H9 (cell line): ENCODE results near the gene ANKRD65. TPM values are rescaled to one million over a fixed set of nuclear protein-coding genes. Genes with fewer than 3 reads are reported as not detected.

Experiments used
- DNase-seq: peaks from one replicate; pipeline ENCODE4 v3.0.0-alpha.2; 2017
- H2AFZ ChIP-seq: one replicate; pipeline ENCODE4 v1.6.1; 2013; ENCODE audit warnings: mild to moderate bottlenecking, low read length, control low read depth, moderate library complexity
- H2AK5ac ChIP-seq: 2 replicates; pipeline ENCODE4 v1.6.1; 2013; ENCODE audit warnings: low read length, control low read depth, mixed read lengths; ENCODE audit not compliant: insufficient read length
- H2BK120ac ChIP-seq: one replicate; pipeline ENCODE4 v1.6.1; 2013; ENCODE audit warnings: low read depth, mild to moderate bottlenecking, low read length, control low read depth, inconsistent platforms; ENCODE audit not compliant: poor library complexity, severe bottlenecking
- H2BK12ac ChIP-seq: 2 replicates; pipeline ENCODE4 v1.6.1; 2013; ENCODE audit warnings: low read length, control low read depth, mixed read lengths, low read depth; ENCODE audit not compliant: insufficient read length
- H2BK15ac ChIP-seq: 2 replicates; pipeline ENCODE4 v1.6.1; 2013; ENCODE audit warnings: low read depth, low read length, control low read depth
- H2BK20ac ChIP-seq: one replicate; pipeline ENCODE4 v1.6.1; 2013; ENCODE audit warnings: low read depth, mild to moderate bottlenecking, low read length, control low read depth, inconsistent platforms; ENCODE audit not compliant: poor library complexity, severe bottlenecking
- H2BK5ac ChIP-seq: 2 replicates; pipeline ENCODE4 v1.6.1; 2013; ENCODE audit warnings: low read length, control low read depth, mixed read lengths; ENCODE audit not compliant: insufficient read length
- H3K14ac ChIP-seq: 2 replicates; pipeline ENCODE4 v1.6.1; 2013; ENCODE audit warnings: low read length, control low read depth; ENCODE audit not compliant: insufficient read depth
- H3K18ac ChIP-seq: 2 replicates; pipeline ENCODE4 v1.6.1; 2013; ENCODE audit warnings: low read depth, mild to moderate bottlenecking, mixed read lengths, low read length, control low read depth; ENCODE audit not compliant: insufficient read length
- H3K23ac ChIP-seq: 2 replicates; pipeline ENCODE4 v1.6.1; 2013; ENCODE audit warnings: low read length, control low read depth, mixed read lengths, low read depth; ENCODE audit not compliant: insufficient read length
- H3K23me2 ChIP-seq: 2 replicates; pipeline ENCODE4 v1.6.1; 2013; ENCODE audit warnings: low read depth, mild to moderate bottlenecking, mixed read lengths, low read length, control low read depth; ENCODE audit not compliant: insufficient read length, poor library complexity, severe bottlenecking
- H3K27ac ChIP-seq: 2 replicates; pipeline ENCODE4 v1.5.1; 2013; ENCODE audit warnings: low read length, control low read depth, mixed read lengths, low read depth; ENCODE audit not compliant: insufficient read length
- H3K27me3 ChIP-seq: 2 replicates; pipeline ENCODE4 v1.6.1; 2013; ENCODE audit warnings: low read length, control low read depth, inconsistent platforms; ENCODE audit not compliant: insufficient read depth
- H3K4ac ChIP-seq: 2 replicates; pipeline ENCODE4 v1.6.1; 2013; ENCODE audit warnings: low read depth, mild to moderate bottlenecking, control low read depth, inconsistent platforms, low read length, moderate library complexity
- H3K4me1 ChIP-seq: 2 replicates; pipeline ENCODE4 v1.6.1; 2013; ENCODE audit warnings: low read length, control low read depth, inconsistent platforms; ENCODE audit not compliant: insufficient read depth
- H3K4me2 ChIP-seq: 2 replicates; pipeline ENCODE4 v1.6.1; 2013; ENCODE audit warnings: low read length, control low read depth, mixed read lengths; ENCODE audit not compliant: insufficient read length, insufficient read depth
- H3K56ac ChIP-seq: 2 replicates; pipeline ENCODE4 v1.6.1; 2013; ENCODE audit warnings: low read depth, mild to moderate bottlenecking, mixed read lengths, low read length, control low read depth; ENCODE audit not compliant: insufficient read length
- H3K79me1 ChIP-seq: 2 replicates; pipeline ENCODE4 v1.6.1; 2013; ENCODE audit warnings: low read depth, mild to moderate bottlenecking, moderate library complexity, low read length, control low read depth, inconsistent platforms; ENCODE audit not compliant: insufficient read depth, poor library complexity, severe bottlenecking
- H3K79me2 ChIP-seq: 2 replicates; pipeline ENCODE4 v1.6.1; 2013; ENCODE audit warnings: low read length, control low read depth, inconsistent platforms; ENCODE audit not compliant: insufficient read depth
- H3K9ac ChIP-seq: 2 replicates; pipeline ENCODE4 v1.6.1; 2013; ENCODE audit warnings: low read length, control low read depth, mixed read lengths; ENCODE audit not compliant: insufficient read length; ENCODE audit errors: extremely low read depth
- H3K9me3 ChIP-seq: one replicate; pipeline ENCODE4 v1.6.1; 2013; ENCODE audit warnings: low read depth, low read length, inconsistent platforms; ENCODE audit not compliant: control insufficient read depth
- H3T11ph ChIP-seq: one replicate; pipeline ENCODE4 v1.6.1; 2013; ENCODE audit warnings: mild to moderate bottlenecking, low read length, control low read depth, inconsistent platforms
- H4K20me1 ChIP-seq: one replicate; pipeline ENCODE4 v1.6.1; 2013; ENCODE audit not compliant: control insufficient read depth, insufficient read length, insufficient read depth
- H4K5ac ChIP-seq: 2 replicates; pipeline ENCODE4 v1.6.1; 2013; ENCODE audit warnings: low read depth, mild to moderate bottlenecking, mixed read lengths, low read length, control low read depth; ENCODE audit not compliant: insufficient read length
- H4K8ac ChIP-seq: replicated peaks from 2 replicates; pipeline ENCODE4 v1.6.1; 2013; ENCODE audit warnings: low read length, control low read depth, mixed read lengths, low read depth; ENCODE audit not compliant: insufficient read length
- H4K91ac ChIP-seq: 2 replicates; pipeline ENCODE4 v1.6.1; 2013; ENCODE audit warnings: low read depth, mild to moderate bottlenecking, moderate library complexity, mixed read lengths, low read length, control low read depth; ENCODE audit not compliant: insufficient read length
- H3K27ac Mint-ChIP-seq, 3 experiments: 2 replicates in 2 of 3; 3 replicates in 1 of 3; pipeline ENCODE4 v1.8.0; 2020 to 2021; ENCODE audit warnings: mixed read lengths in 3 of 3, mild to moderate bottlenecking in 1 of 3, moderate library complexity in 1 of 3
- H3K27me3 Mint-ChIP-seq: 2 replicates; pipeline ENCODE4 v1.8.0; 2021; ENCODE audit warnings: low read depth, mild to moderate bottlenecking, moderate library complexity, mixed read lengths
- H3K36me3 Mint-ChIP-seq, 3 experiments: 2 replicates in 2 of 3; 3 replicates in 1 of 3; pipeline ENCODE4 v1.8.0; 2020 to 2021; ENCODE audit warnings: low read depth in 3 of 3, mixed read lengths in 3 of 3; ENCODE audit not compliant: insufficient read depth in 1 of 3
- H3K4me1 Mint-ChIP-seq, 2 experiments: 2 replicates each; pipeline ENCODE4 v1.8.0; 2020; ENCODE audit warnings: mixed read lengths in 2 of 2
- H3K4me3 Mint-ChIP-seq, 2 experiments: 2 replicates in 1 of 2; 3 replicates in 1 of 2; pipeline ENCODE4 v1.8.0; 2020 to 2021; ENCODE audit warnings: mild to moderate bottlenecking in 2 of 2, mixed read lengths in 2 of 2, moderate library complexity in 1 of 2
- H3K9me3 Mint-ChIP-seq, 2 experiments: 2 replicates in 1 of 2; 3 replicates in 1 of 2; pipeline ENCODE4 v1.8.0; 2020; ENCODE audit warnings: mild to moderate bottlenecking in 2 of 2, mixed read lengths in 2 of 2, moderate library complexity in 1 of 2
- CTCF ChIP-seq: fragments of 200-600 bp; sonication (generic); conservative IDR thresholded peaks from 3 replicates; pipeline ENCODE4 v1.8.0; 2021; ENCODE audit warnings: antibody characterized with exemption, mild to moderate bottlenecking
- WGBS: extraction: QIAGEN DNeasy Blood & Tissue Kit; methylation state at CpG from one replicate; pipeline ENCODE4 v1.1.7; 2013; ENCODE audit warnings: missing lambda C conversion rate, low lambda C conversion rate, mixed read lengths; ENCODE audit not compliant: insufficient read length; ENCODE audit errors: extremely low coverage; 5-methylcytosine and 5-hydroxymethylcytosine counted together
- total RNA-seq: library from RNA; stranded (reverse); gene quantifications from 2 replicates; pipeline ENCODE4 v1.2.1, GENCODE V29; 2021

The ANKRD65 gene
- total RNA-seq, 1 experiment from 2014 or later = 3.1 TPM

- WGBS = no CpG with 5 or more reads among the region's 89 CpGs
- Histone ChIP-seq H3T11ph (no peak within 1 kb of the TSS), H3K4me1 (peaks cover 2% of the 10 kb centered on the region; the same call in 1 of the 2 replicates), H3K27ac (no peak within 1 kb of the TSS), H3K18ac (no peak within 1 kb of the TSS), H4K8ac (no peak within 1 kb of the TSS), H2AFZ (no peak within 1 kb of the TSS), H2BK15ac (no peak within 1 kb of the TSS), H3K23ac (no peak within 1 kb of the TSS), H4K20me1 (no peaks in the 10 kb centered on the region), H2BK120ac (no peak within 1 kb of the TSS), H3K14ac (no peak within 1 kb of the TSS), H3K56ac (no peak within 1 kb of the TSS), H3K27me3 (no peaks in the 10 kb centered on the region), H4K5ac (no peak within 1 kb of the TSS), H3K79me2 (peaks cover 2% of the 10 kb centered on the region; the same call in 1 of the 2 replicates), H3K9ac (peak within 1 kb of the TSS; percentile 25), H3K79me1 (no peaks in the 10 kb centered on the region), H3K4me2 (peak within 1 kb of the TSS; percentile 59), H2BK20ac (no peak within 1 kb of the TSS), H4K91ac (no peak within 1 kb of the TSS), H2AK5ac (no peak within 1 kb of the TSS), H2BK12ac (no peak within 1 kb of the TSS), H2BK5ac (no peak within 1 kb of the TSS), H3K9me3 (no peaks in the 10 kb centered on the region), H3K23me2 (peaks cover 10% of the 10 kb centered on the region), H3K4ac (no peak within 1 kb of the TSS)
- H3K4me3 Mint-ChIP-seq = peak within 1 kb of the TSS; percentile 78 to 87
- peaks cover 22 to 37% of the 10 kb centered on the region in 2 experiments for H3K4me1 Mint-ChIP-seq
- no peak for TF ChIP-seq CTCF
- H3K27ac Mint-ChIP-seq = peak within 1 kb of the TSS; percentile 28 to 58 (median 34); a peak in 1 of 7 replicates
- no peak for DNase-seq
- H3K36me3 Mint-ChIP-seq = no peaks in the 10 kb centered on the region; a peak in 1 of 7 replicates
- H3K27me3 Mint-ChIP-seq = no peaks in the 10 kb centered on the region
- H3K9me3 Mint-ChIP-seq = no peaks in the 10 kb centered on the region
Observed at GRCh38 chr1:1435106-1435903, 14.2 kb upstream of the ANKRD65 start, which contains the start of gene VWA1. Gene VWA1, plus strand, starts transcription at chr1:1435690. Its CDS starts 59 bp downstream, at chr1:1435749.
